ENCODE measurements around the gene ANO7. TPM values are rescaled to one million over a fixed set of nuclear protein-coding genes. Genes with fewer than 3 reads are reported as not detected.

The ANO7 gene
- total RNA-seq, 3 donors from 2014 or later (not counting 1 experiment from before 2014, with no cell fraction given): 0.97 to 1.4 (median 1.1) TPM

- DNase-seq (no peak), ATAC-seq (no peak)
- Histone ChIP-seq H3K4me3 (ENCODE audit: low read length) (no peak overlapping the region), H3K4me1 (ENCODE audit: control insufficient read depth, insufficient read depth, low read length) (no peaks in the 10 kb centered on the region), H3K27ac (ENCODE audit: low read length) (no peak overlapping the region), H3K36me3 (ENCODE audit: control insufficient read depth, insufficient read depth, low read length) (peaks cover 2% of the 10 kb centered on the region), H3K9me3 (ENCODE audit: control insufficient read depth, insufficient read depth, low read length) (no peaks in the 10 kb centered on the region), H3K27me3 (ENCODE audit: control insufficient read depth, insufficient read depth, low read length) (no peaks in the 10 kb centered on the region)
- intact Hi-C loops (cut with micrococcal nuclease): no loop called here
- no peak overlapping the region for H3K4me3 Mint-ChIP-seq
- H3K36me3 Mint-ChIP-seq: no peaks in the 10 kb centered on the region
- no peaks in the 10 kb centered on the region for H3K4me1 Mint-ChIP-seq
- H3K27ac Mint-ChIP-seq: no peak overlapping the region
- TF ChIP-seq, protein P1, sequence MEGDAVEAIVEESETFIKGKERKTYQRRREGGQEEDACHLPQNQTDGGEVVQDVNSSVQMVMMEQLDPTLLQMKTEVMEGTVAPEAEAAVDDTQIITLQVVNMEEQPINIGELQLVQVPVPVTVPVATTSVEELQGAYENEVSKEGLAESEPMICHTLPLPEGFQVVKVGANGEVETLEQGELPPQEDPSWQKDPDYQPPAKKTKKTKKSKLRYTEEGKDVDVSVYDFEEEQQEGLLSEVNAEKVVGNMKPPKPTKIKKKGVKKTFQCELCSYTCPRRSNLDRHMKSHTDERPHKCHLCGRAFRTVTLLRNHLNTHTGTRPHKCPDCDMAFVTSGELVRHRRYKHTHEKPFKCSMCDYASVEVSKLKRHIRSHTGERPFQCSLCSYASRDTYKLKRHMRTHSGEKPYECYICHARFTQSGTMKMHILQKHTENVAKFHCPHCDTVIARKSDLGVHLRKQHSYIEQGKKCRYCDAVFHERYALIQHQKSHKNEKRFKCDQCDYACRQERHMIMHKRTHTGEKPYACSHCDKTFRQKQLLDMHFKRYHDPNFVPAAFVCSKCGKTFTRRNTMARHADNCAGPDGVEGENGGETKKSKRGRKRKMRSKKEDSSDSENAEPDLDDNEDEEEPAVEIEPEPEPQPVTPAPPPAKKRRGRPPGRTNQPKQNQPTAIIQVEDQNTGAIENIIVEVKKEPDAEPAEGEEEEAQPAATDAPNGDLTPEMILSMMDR (IDR thresholded peaks at IDR 0.05): no peak
- H3K9me3 Mint-ChIP-seq: no peaks in the 10 kb centered on the region
- 68% methylated on average over 14 of the region's 14 CpGs for WGBS (ENCODE audit: insufficient coverage)
- H3K27me3 Mint-ChIP-seq (ENCODE audit: low read depth in 2 of 2): no peaks in the 10 kb centered on the region
Observed at GRCh38 chr2:241187101-241187917, 1.2 kb upstream of the ANO7 start.

- ATAC-seq (no peak), DNase-seq (no peak)
- TF ChIP-seq, protein P1 (IDR thresholded peaks at IDR 0.05): no peak
- Mint-ChIP-seq H3K27ac (no peak overlapping the region), H3K4me3 (no peak overlapping the region), H3K9me3 (no peaks in the 10 kb centered on the region), H3K4me1 (no peaks in the 10 kb centered on the region), H3K27me3 (ENCODE audit: low read depth in 2 of 2) (no peaks in the 10 kb centered on the region), H3K36me3 (no peaks in the 10 kb centered on the region)
- Histone ChIP-seq H3K27me3 (ENCODE audit: control insufficient read depth, insufficient read depth, low read length) (no peaks in the 10 kb centered on the region), H3K36me3 (ENCODE audit: control insufficient read depth, insufficient read depth, low read length) (peaks cover 2% of the 10 kb centered on the region), H3K4me1 (ENCODE audit: control insufficient read depth, insufficient read depth, low read length) (no peaks in the 10 kb centered on the region), H3K4me3 (ENCODE audit: low read length) (no peak overlapping the region), H3K9me3 (ENCODE audit: control insufficient read depth, insufficient read depth, low read length) (no peaks in the 10 kb centered on the region), H3K27ac (ENCODE audit: low read length) (no peak overlapping the region)
- 83% methylated on average over 4 of the region's 4 CpGs for WGBS (ENCODE audit: insufficient coverage)
- intact Hi-C loops (cut with micrococcal nuclease): no loop called here
Observed at GRCh38 chr2:241187918-241188234, 601 bp upstream of the ANO7 start.

DNA sequence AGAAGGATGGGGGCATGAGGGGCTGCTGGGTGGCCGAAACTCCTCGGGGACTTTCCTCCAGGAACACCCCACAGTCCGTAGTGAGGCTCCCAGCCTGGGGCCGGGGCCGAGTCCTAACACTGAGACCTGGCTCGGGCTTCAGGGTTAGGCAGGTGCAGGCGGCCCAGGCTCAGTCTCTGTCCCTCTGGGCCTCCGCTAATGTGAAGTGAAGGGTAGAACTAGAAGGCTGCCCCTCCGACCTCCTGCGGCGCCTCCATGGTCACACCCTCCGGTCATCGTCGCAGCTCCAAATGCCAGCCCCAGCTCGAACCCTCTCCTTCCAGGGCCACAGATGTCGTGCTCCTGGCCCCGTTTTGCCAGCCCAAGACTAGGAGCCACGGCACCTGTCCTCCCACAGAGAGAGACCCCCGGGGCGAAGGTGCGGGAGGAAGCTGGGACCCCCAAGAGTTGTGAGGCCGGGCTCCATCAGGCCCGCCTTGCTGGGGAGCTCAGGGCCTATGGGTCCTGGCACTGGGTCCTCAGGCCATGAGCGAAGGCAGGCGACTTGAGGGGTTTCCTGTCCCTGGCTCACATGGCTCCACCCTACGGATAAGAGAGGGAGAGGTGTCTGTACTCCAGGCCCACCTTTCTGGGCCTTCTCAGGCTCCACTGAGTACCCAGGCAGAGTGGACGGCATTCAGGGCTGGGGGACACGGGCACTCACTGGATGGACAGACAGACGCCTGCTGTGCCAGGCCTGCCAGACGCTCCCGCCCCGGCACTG, 797 bp downstream of the ANO7 start:
- no peaks in the 10 kb centered on the region for H3K9me3 Mint-ChIP-seq
- Histone ChIP-seq H3K27me3 (ENCODE audit: control insufficient read depth, insufficient read depth, low read length) (no peaks in the 10 kb centered on the region), H3K27ac (ENCODE audit: low read length) (no peak overlapping the region), H3K36me3 (ENCODE audit: control insufficient read depth, insufficient read depth, low read length) (no peaks in the 10 kb centered on the region), H3K4me3 (ENCODE audit: low read length) (no peak overlapping the region), H3K9me3 (ENCODE audit: control insufficient read depth, insufficient read depth, low read length) (no peaks in the 10 kb centered on the region), H3K4me1 (ENCODE audit: control insufficient read depth, insufficient read depth, low read length) (no peaks in the 10 kb centered on the region)
- no peaks in the 10 kb centered on the region for H3K36me3 Mint-ChIP-seq
- ATAC-seq: no peak
- TF ChIP-seq, protein P1 (IDR thresholded peaks at IDR 0.05): no peak
- H3K27ac Mint-ChIP-seq: no peak overlapping the region
- H3K27me3 Mint-ChIP-seq (ENCODE audit: low read depth in 2 of 2): no peaks in the 10 kb centered on the region
- intact Hi-C loops (cut with micrococcal nuclease): no loop called here
- WGBS (ENCODE audit: insufficient coverage): 93% methylated on average over 32 of the region's 32 CpGs
- no peaks in the 10 kb centered on the region for H3K4me1 Mint-ChIP-seq
- no peak overlapping the region for H3K4me3 Mint-ChIP-seq
- DNase-seq: no peak
